ENCODE results near the gene GPR155. TPM values are rescaled to one million over a fixed set of nuclear protein-coding genes. Genes with fewer than 3 reads are reported as not detected.
"Not testable (repeated sequence)": the region's sequence is repeated elsewhere in the genome, so short reads cannot be mapped to it uniquely, and the experiment has no call there.

Gene GPR155
- total RNA-seq, 5 donors from 2014 or later (not counting 1 experiment from before 2014, with no cell fraction given) = 12.4 to 25.2 (median 17.8) TPM

DNA sequence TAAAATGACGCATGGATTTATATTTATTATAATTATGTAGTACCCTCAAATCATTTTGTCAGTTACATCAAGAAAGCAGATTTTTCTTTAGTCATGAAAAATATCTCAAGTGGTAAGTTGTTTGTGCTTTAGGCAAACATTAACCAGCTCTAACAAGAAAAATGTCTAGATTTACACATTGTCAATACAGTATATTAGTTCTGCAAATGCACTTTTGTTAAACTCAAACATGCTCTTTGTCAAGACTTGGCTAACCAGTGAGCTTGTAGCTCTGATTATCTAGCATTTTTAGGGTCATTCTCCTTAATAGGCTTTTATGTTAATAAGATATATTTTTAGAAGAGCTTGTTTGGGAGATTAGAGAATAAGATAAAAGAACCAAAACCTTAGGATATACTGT is 58.6 kb downstream of the GPR155 start:
- Histone ChIP-seq H3K4me1 (ENCODE audit: control insufficient read depth in 1 of 2, extremely low read depth in 1 of 2, insufficient read depth in 2 of 2, low read length in 2 of 2) (no peaks in the 10 kb centered on the region), H3K36me3 (ENCODE audit: control insufficient read depth in 2 of 2, extremely low read depth in 1 of 2, insufficient read depth in 1 of 2, low read length in 1 of 2) (peaks cover 0 to 3% of the 10 kb centered on the region in 2 donors), H3K4me3 (ENCODE audit: control insufficient read depth in 1 of 2, extremely low read depth in 1 of 2, low read length in 1 of 2) (no peak overlapping the region), H3K27me3 (replicated peaks in 1 of 2; ENCODE audit: control insufficient read depth in 2 of 2, extremely low read depth in 1 of 2, insufficient read depth in 2 of 2, low read length in 1 of 2) (no peaks in the 10 kb centered on the region), H3K27ac (ENCODE audit: low read length) (no peak overlapping the region), H3K9me3 (no peaks in the 10 kb centered on the region)
- no peaks in the 10 kb centered on the region for H3K4me1 Mint-ChIP-seq
- H3K9me3 Mint-ChIP-seq = peaks cover 0 to 5% (median 5%) of the 10 kb centered on the region in 3 donors
- no peak overlapping the region for H3K4me3 Mint-ChIP-seq
- DNase-seq = no peak
- POLR2A ChIA-PET = interaction anchor here (0.7 to 1.2 kb wide), 2 partner anchors 9 to 170 kb away, joined by 3 to 7 read pairs; partner anchors contain the start of gene WIPF1 (in 1 of the 2)
- no peaks in the 10 kb centered on the region for H3K27me3 Mint-ChIP-seq
- ATAC-seq (replicated peaks in 1 of 4) = no peak
- H3K36me3 Mint-ChIP-seq = peaks cover 45% of the 10 kb centered on the region
- no peak overlapping the region for H3K27ac Mint-ChIP-seq
- no CpG with 5 or more reads among the region's 1 CpG for WGBS (ENCODE audit: insufficient coverage)
- CTCF ChIA-PET = no interaction called here

DNA sequence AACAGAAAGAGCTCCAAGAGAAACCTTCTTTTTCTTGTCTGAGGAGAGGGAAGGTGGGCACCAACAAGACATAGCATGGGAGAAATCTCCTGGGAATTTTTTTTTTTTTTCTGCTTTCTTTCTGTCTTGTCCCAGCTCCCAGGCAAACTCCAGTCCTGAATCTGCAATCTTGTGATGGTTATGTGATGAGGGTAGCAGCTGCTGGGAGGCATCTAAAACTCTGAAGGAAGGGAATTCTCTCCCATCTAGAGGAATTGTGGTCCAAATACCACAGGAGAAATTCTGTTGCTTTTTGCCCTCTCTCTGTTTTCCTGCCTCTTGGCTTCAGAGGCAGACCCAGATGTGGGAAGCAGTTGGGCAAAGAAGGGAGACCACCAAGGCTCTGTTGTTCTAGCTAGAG is 74.6 kb downstream of the GPR155 start:
- Mint-ChIP-seq H3K9me3 (no peaks in the 10 kb centered on the region), H3K4me1 (no peaks in the 10 kb centered on the region), H3K27ac (no peak overlapping the region), H3K4me3 (no peak overlapping the region), H3K36me3 (peaks cover 33% of the 10 kb centered on the region), H3K27me3 (no peaks in the 10 kb centered on the region)
- ChIA-PET CTCF (interaction anchor here in 1 of 2 donors (0.7 kb wide), 1 partner anchor 49 kb away, joined by 3 read pairs; no protein-coding TSS in a partner anchor), POLR2A (interaction anchor here in 1 of 2 donors (0.7 kb wide), 1 partner anchor 759 kb away, joined by 3 read pairs; no protein-coding TSS in a partner anchor)
- no peak for DNase-seq
- no peaks in the 10 kb centered on the region for H3K27me3 ChIP-seq (replicated peaks in 1 of 2; ENCODE audit: control insufficient read depth in 2 of 2, extremely low read depth in 1 of 2, insufficient read depth in 2 of 2, low read length in 1 of 2)
- ATAC-seq (replicated peaks in 1 of 4) = no peak
- peaks cover 7 to 9% of the 10 kb centered on the region in 2 donors for H3K36me3 ChIP-seq (ENCODE audit: control insufficient read depth in 2 of 2, extremely low read depth in 1 of 2, insufficient read depth in 1 of 2, low read length in 1 of 2)
- no peaks in the 10 kb centered on the region for H3K9me3 ChIP-seq
- no peak overlapping the region for H3K4me3 ChIP-seq (ENCODE audit: control insufficient read depth in 1 of 2, extremely low read depth in 1 of 2, low read length in 1 of 2)
- no peak overlapping the region for H3K27ac ChIP-seq (ENCODE audit: low read length)
- no peaks in the 10 kb centered on the region for H3K4me1 ChIP-seq (ENCODE audit: control insufficient read depth in 1 of 2, extremely low read depth in 1 of 2, insufficient read depth in 2 of 2, low read length in 2 of 2)

DNA sequence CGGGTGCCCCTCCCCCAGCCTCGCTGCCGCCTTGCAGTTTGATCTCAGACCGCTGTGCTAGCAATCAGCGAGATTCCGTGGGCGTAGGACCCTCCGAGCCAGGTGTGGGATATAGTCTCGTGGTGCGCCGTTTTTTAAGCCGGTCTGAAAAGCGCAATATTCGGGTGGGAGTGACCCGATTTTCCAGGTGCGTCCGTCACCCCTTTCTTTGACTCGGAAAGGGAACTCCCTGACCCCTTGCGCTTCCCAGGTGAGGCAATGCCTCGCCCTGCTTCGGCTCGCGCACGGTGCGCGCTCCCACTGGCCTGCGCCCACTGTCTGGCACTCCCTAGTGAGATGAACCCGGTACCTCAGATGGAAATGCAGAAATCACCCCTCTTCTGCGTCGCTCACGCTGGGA is 76.8 kb downstream of the GPR155 start:
- H3K27me3 ChIP-seq (replicated peaks in 1 of 2; ENCODE audit: control insufficient read depth in 2 of 2, extremely low read depth in 1 of 2, insufficient read depth in 2 of 2, low read length in 1 of 2); ATAC-seq (replicated peaks in 1 of 4); H3K36me3 ChIP-seq (ENCODE audit: control insufficient read depth in 2 of 2, extremely low read depth in 1 of 2, insufficient read depth in 1 of 2, low read length in 1 of 2); H3K4me3 ChIP-seq (ENCODE audit: control insufficient read depth in 1 of 2, extremely low read depth in 1 of 2, low read length in 1 of 2); POLR2A ChIA-PET; H3K27me3 Mint-ChIP-seq; H3K27ac Mint-ChIP-seq; H3K4me1 Mint-ChIP-seq; H3K9me3 Mint-ChIP-seq; CTCF ChIA-PET; H3K27ac ChIP-seq (ENCODE audit: low read length); H3K9me3 ChIP-seq; H3K4me1 ChIP-seq (ENCODE audit: control insufficient read depth in 1 of 2, extremely low read depth in 1 of 2, insufficient read depth in 2 of 2, low read length in 2 of 2); DNase-seq: not testable (repeated sequence)
- no CpG with 5 or more reads among the region's 31 CpGs for WGBS (ENCODE audit: insufficient coverage)
- H3K4me3 Mint-ChIP-seq = peak overlapping the region in 1 of 3 donors; percentile 34
- H3K36me3 Mint-ChIP-seq = peaks cover 22% of the 10 kb centered on the region

DNA sequence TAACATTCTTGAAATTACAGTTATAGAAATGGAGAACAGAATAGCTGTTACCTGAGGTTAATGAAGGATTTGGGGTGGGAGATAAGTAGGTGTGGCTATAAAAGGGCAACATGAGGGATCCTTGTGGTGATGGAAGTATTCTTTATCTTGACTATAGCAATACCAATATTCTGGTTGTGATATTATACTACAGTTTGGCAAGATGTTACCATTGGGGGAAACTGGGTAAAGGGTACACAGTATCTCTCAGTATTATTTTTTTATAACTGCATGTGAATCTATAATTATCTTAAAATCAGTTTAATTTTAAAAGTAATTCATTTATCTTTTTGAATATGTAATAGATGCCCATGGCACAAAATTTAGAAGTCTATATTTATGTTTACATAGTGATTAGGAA is 83.2 kb downstream of the GPR155 start:
- Mint-ChIP-seq H3K36me3 (peaks cover 31% of the 10 kb centered on the region), H3K27ac (no peak overlapping the region), H3K27me3 (no peaks in the 10 kb centered on the region), H3K4me3 (no peak overlapping the region), H3K4me1 (peaks cover under 1 to 4% (median 2%) of the 10 kb centered on the region in 3 donors), H3K9me3 (no peaks in the 10 kb centered on the region)
- ChIA-PET CTCF (interaction anchor here in 1 of 2 donors (0.9 kb wide), 1 partner anchor 30 kb away, joined by 3 read pairs; no protein-coding TSS in a partner anchor), POLR2A (no interaction called here)
- H3K9me3 ChIP-seq = no peaks in the 10 kb centered on the region
- H3K4me1 ChIP-seq (ENCODE audit: control insufficient read depth in 1 of 2, extremely low read depth in 1 of 2, insufficient read depth in 2 of 2, low read length in 2 of 2) = no peaks in the 10 kb centered on the region
- ATAC-seq (replicated peaks in 1 of 4) (no peak), DNase-seq (no peak)
- peaks cover 0 to 19% of the 10 kb centered on the region in 2 donors for H3K36me3 ChIP-seq (ENCODE audit: control insufficient read depth in 2 of 2, extremely low read depth in 1 of 2, insufficient read depth in 1 of 2, low read length in 1 of 2)
- H3K27me3 ChIP-seq (replicated peaks in 1 of 2; ENCODE audit: control insufficient read depth in 2 of 2, extremely low read depth in 1 of 2, insufficient read depth in 2 of 2, low read length in 1 of 2) = no peaks in the 10 kb centered on the region
- H3K27ac ChIP-seq (ENCODE audit: low read length) = no peak overlapping the region
- H3K4me3 ChIP-seq (ENCODE audit: control insufficient read depth in 1 of 2, extremely low read depth in 1 of 2, low read length in 1 of 2) = no peak overlapping the region

DNA sequence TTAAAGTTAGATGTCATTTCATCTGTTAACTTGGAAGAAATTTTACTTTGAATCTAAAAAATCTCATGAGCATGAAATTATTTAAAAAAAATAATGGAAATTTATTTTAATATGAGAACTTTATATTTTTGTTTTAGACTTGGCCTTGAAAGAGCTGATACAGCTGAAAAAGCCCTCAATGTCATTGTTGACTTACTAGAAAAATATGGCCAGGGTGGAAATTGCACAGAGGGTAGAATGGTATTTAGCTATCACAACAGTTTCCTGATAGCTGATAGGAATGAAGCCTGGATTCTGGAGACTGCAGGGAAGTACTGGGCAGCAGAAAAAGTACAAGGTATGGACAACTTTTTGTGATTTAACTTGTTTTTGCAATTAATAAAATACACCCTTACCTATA is 86.0 kb downstream of the GPR155 start:
- Histone ChIP-seq H3K36me3 (ENCODE audit: control insufficient read depth in 2 of 2, extremely low read depth in 1 of 2, insufficient read depth in 1 of 2, low read length in 1 of 2) (peaks cover 0 to 19% of the 10 kb centered on the region in 2 donors), H3K4me3 (ENCODE audit: control insufficient read depth in 1 of 2, extremely low read depth in 1 of 2, low read length in 1 of 2) (no peak overlapping the region), H3K4me1 (ENCODE audit: control insufficient read depth in 1 of 2, extremely low read depth in 1 of 2, insufficient read depth in 2 of 2, low read length in 2 of 2) (peaks cover 3 to 8% of the 10 kb centered on the region in 2 experiments), H3K27me3 (replicated peaks in 1 of 2; ENCODE audit: control insufficient read depth in 2 of 2, extremely low read depth in 1 of 2, insufficient read depth in 2 of 2, low read length in 1 of 2) (no peaks in the 10 kb centered on the region), H3K9me3 (no peaks in the 10 kb centered on the region), H3K27ac (ENCODE audit: low read length) (no peak overlapping the region)
- DNase-seq (no peak), ATAC-seq (replicated peaks in 1 of 4) (no peak)
- H3K36me3 Mint-ChIP-seq = peaks cover 31% of the 10 kb centered on the region
- H3K4me3 Mint-ChIP-seq = no peak overlapping the region
- ChIA-PET CTCF (no interaction called here), POLR2A (interaction anchor here in 1 of 2 donors (0.5 kb wide), 2 partner anchors 13 to 139 kb away, joined by 4 to 5 read pairs; no protein-coding TSS in a partner anchor)
- H3K9me3 Mint-ChIP-seq = no peaks in the 10 kb centered on the region
- H3K27me3 Mint-ChIP-seq = no peaks in the 10 kb centered on the region
- no peak overlapping the region for H3K27ac Mint-ChIP-seq
- H3K4me1 Mint-ChIP-seq = peaks cover 13 to 25% (median 22%) of the 10 kb centered on the region in 3 donors

DNA sequence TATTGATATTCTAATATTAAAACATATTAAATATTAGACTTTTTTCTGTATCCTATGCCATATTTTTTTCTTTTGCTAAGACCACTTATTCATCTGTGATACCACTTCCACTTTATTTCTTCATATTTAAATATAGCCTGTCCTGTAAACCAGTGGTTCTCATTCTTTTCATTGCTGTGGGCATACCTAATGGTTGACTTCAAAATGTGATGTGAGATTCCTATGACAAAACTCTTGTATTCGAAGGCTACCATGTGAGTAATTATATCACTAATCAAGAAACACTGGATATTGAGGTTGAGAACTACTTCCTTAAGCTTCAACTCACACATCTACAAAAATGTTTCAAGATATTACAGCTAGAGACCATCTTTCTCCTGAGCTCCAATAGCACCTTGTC is 87.7 kb downstream of the GPR155 start:
- H3K27me3 ChIP-seq (replicated peaks in 1 of 2; ENCODE audit: control insufficient read depth in 2 of 2, extremely low read depth in 1 of 2, insufficient read depth in 2 of 2, low read length in 1 of 2) = no peaks in the 10 kb centered on the region
- ChIA-PET CTCF (interaction anchor here in 1 of 2 donors (0.6 to 1.3 kb wide), 4 partner anchors 16 to 210 kb away, joined by 3 to 4 read pairs (median 4); no protein-coding TSS in a partner anchor), POLR2A (interaction anchor here in 1 of 2 donors (0.6 kb wide), 1 partner anchor 287 kb away, joined by 3 read pairs; no protein-coding TSS in a partner anchor)
- DNase-seq (no peak), ATAC-seq (replicated peaks in 1 of 4) (no peak)
- H3K36me3 ChIP-seq (ENCODE audit: control insufficient read depth in 2 of 2, extremely low read depth in 1 of 2, insufficient read depth in 1 of 2, low read length in 1 of 2) = peaks cover 0 to 19% of the 10 kb centered on the region in 2 donors
- Mint-ChIP-seq H3K27ac (no peak overlapping the region), H3K9me3 (no peaks in the 10 kb centered on the region), H3K4me3 (no peak overlapping the region), H3K36me3 (peaks cover 31% of the 10 kb centered on the region), H3K27me3 (no peaks in the 10 kb centered on the region), H3K4me1 (peaks cover 25 to 38% (median 36%) of the 10 kb centered on the region in 3 donors)
- H3K4me1 ChIP-seq (ENCODE audit: control insufficient read depth in 1 of 2, extremely low read depth in 1 of 2, insufficient read depth in 2 of 2, low read length in 2 of 2) = peaks cover 10% of the 10 kb centered on the region in 2 experiments
- WGBS (ENCODE audit: insufficient coverage) = no CpG with 5 or more reads among the region's 1 CpG
- H3K9me3 ChIP-seq = no peaks in the 10 kb centered on the region
- H3K4me3 ChIP-seq (ENCODE audit: control insufficient read depth in 1 of 2, extremely low read depth in 1 of 2, low read length in 1 of 2) = no peak overlapping the region
- H3K27ac ChIP-seq (ENCODE audit: low read length) = no peak overlapping the region
